Fibroblast of skin of left biceps (primary cell): ENCODE measurements around the gene SSU72.

Source experiments
- DNase-seq, 2 experiments: peaks; one replicate each; pipeline ENCODE4 v3.0.0-alpha.2; 2013; ENCODE audit warnings: low read depth in 2 of 2

SSU72 gene

GRCh38 chr1:1610796-1611195 is 36.1 kb upstream of the SSU72 start:
- DNase-seq, result no peak

- no peak for DNase-seq
These were observed 35.3 kb upstream of the SSU72 start for GRCh38 chr1:1609822-1610485.

DNA sequence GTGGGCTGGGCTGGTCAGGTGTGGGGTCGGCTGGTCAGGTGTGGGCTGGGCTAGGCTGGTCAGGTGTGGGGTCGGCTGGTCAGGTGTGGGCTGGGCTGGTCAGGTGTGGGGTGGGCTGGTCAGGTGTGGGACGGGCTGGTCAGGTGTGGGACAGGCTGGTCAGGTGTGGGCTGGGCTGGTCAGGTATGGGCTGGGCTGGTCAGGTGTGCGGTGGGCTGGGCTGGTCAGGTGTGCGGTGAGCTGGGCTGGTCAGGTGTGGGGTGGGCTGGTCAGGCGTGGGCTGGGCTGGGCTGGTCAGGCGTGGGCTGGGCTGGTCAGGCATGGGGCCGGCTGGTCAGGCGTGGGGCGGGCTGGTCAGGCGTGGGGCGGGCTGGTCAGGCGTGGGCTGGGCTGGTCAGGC is 31.6 kb upstream of the SSU72 start:
- no peak for DNase-seq

- DNase-seq, result no peak
These were observed 31.1 kb upstream of the SSU72 start for GRCh38 chr1:1605724-1606123.

DNA sequence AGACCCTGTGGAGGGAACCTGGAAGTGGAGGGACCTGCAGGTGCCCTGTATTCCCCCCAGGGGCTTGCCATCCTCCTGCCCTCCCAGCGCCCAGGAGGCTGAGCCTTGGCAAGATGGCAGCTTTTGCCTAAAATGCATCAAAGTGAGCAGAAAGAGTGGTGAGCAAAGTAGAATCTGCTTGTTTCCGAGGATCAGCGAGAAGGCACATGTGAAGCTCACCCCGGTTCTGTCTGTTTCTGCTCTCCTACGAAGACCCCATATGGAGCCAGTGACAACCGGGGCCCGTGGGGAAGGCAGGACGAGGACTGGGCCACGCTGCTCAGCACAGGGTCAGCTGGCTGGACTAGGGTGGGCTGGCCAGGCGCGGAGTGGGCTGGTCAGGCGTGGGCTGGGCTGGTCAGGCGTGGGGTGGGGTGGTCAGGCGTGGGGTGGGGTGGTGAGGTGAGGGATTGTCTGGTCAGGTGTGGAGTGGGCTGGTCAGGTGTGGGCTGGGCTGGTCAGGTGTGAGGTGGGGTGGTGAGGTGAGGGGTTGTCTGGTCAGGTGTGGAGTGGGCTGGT is 30.4 kb upstream of the SSU72 start:
- DNase-seq, result no peak

DNA sequence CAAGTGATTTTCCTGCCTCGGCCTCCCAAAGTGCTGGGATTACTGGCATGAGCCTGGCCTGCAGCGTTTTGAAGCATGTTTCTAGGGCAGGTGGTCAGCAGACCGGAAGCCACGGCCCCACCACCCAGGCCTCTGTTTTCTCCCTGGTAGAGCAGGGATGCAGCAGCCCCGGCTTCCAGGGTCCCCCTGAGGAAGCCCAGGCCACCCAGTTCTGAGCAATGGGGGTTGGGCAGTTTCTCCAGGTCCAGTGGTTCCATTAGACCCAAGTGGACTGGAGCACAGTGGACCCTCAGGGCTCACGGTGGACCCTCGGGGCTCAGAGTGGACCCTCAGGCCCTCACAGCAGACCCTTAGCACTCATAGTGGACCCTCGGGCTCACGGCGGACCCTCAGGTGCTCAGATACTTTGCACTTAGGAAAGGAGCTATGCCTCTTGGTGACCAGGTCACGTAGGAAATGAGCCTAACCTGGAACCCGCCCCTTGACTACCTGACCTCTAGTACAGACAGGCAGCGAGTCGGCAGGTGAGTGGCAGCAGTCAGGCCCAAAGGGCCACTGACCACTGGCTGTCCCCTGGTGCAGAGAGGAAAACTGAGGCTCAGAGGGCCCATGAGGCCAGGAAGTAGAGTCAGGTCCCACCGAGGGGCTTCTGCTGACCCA is 29.8 kb upstream of the SSU72 start:
- DNase-seq, result no peak

- no peak for DNase-seq
These were observed 29.2 kb upstream of the SSU72 start for GRCh38 chr1:1603671-1604373.

DNA sequence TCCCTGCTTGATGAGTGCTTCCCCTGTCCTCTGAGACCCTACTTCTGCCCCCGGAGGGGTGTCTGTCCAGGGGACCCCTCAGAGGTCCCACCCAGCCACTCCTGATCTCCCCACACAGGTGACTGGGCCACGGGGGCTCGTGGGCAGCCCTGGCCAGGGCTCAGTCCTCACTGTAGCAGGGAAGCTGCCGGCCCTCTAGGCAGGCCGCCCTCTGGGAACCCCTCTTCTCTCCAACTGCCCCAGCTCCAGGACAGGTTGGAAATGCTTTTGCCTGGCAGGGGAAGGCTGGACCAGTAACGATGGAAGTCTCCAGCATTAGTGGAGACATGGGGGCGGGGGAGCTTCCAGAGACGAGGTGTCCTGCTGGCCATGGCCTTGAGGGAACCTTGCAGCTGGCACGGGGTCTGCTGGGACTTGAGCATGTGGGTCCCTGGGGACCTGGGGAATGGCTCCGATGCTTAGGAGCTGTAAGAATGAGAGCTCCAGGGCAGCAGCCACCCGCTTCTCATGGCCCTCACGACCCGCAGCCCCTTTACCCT is 28.4 kb upstream of the SSU72 start:
- no peak for DNase-seq

DNA sequence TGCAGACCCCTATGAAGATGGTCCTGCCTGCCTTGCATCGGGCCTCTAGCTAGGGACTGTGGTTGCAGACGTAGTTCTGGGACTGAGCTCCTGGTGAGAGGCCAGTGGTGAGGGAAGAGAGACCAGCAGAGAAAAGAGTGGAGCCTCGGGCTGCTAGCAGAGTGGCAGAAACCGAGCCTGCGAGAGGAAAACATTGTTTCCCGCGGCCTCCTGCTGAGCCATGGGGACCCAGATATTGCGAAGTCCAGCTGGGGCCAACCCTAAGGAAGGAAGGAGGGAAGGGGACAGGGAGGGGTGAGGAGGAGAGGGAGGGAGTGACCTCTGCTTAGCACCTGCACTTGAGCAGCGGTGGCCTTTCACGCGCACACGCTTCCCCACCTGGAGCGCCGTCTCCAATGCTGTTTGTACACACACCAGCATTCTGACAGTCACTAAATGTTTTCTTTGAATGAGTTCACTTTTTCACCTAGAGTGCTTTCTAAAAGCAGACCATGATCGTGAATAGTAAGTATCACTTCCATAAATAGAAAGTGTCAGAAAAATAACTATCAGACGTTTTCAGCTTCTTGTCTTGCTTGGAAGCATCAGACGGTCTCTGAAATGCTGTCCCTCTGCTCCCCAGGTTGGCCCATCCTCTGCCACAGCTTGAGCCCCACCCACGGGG is 27.8 kb upstream of the SSU72 start:
- DNase-seq, result no peak

DNA sequence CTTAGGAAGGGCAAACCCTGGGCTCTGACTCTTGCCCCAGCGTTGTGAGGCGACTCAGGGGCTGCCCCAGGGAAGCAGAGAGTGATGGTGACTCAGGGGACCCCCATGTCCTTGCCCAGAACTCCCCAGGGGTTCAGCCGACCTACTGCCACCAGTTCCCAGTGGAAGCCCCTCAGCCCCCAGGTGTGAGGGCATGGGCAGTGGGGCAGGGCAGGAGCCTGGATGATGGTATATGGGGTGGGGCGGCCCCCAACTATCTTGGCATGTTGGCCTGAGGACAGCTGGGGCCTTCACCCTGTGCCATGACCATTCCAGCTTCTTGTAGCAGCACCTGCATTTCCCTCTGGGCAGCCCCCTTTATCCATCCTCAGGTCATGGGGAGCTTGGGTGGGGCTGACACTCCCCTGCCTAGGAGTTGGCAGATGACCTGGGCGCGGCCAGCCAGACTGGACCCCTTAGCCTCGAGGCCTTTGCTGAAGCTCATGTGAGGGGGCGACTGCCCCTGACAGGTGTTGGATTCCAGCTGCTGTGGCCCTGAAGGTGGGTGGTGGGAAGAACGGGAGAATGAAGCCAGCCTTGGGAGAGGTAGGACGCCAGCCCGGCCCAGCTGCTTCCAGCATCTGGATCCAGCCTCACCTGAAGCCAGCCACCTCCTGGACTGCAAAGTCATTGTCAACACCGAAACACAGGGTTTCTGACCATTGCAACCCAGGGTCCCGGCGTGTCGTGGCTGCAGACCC is 27.1 kb upstream of the SSU72 start:
- no peak for DNase-seq

DNA sequence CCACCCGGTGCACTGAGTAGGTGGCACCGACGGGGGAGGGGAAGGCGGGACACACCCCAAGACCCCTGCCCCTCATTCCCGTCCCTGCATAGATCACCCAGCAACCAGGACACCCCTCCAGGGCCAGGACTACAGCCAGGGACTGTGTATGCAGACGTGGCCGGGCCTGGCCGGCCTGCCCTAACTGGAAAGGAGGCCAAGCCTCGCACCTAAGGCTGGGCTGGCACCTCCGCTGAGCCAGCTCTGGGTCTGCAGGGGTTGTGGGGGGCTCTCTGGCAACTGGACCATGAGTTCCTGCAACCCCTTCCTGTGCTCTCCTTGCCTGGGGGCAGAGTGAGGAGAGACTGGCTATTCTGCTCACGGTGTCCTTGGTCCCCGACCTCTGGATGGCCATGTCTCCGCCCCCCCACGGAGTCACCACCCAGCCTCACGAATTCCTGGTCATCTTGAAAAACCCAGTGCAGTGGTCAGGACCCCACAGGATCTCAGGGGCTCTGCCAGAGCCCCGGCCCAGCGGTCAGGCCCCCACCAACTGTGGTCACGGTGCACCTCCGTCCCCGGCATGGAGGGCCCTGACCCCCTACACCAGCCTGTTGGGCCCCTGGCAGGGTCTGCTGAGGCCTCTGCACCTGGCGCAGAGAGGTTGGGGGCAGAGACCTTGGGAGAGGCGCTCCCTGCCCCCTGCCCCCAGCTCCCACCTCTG is 26.3 kb upstream of the SSU72 start:
- DNase-seq, result no peak

- no peak for DNase-seq
These were observed 25.5 kb upstream of the SSU72 start, which contains the start of gene FNDC10 for GRCh38 chr1:1599935-1600860. FNDC10 (minus strand) TSS chr1:1600135; CDS start chr1:1600015, 120 bp downstream.

DNA sequence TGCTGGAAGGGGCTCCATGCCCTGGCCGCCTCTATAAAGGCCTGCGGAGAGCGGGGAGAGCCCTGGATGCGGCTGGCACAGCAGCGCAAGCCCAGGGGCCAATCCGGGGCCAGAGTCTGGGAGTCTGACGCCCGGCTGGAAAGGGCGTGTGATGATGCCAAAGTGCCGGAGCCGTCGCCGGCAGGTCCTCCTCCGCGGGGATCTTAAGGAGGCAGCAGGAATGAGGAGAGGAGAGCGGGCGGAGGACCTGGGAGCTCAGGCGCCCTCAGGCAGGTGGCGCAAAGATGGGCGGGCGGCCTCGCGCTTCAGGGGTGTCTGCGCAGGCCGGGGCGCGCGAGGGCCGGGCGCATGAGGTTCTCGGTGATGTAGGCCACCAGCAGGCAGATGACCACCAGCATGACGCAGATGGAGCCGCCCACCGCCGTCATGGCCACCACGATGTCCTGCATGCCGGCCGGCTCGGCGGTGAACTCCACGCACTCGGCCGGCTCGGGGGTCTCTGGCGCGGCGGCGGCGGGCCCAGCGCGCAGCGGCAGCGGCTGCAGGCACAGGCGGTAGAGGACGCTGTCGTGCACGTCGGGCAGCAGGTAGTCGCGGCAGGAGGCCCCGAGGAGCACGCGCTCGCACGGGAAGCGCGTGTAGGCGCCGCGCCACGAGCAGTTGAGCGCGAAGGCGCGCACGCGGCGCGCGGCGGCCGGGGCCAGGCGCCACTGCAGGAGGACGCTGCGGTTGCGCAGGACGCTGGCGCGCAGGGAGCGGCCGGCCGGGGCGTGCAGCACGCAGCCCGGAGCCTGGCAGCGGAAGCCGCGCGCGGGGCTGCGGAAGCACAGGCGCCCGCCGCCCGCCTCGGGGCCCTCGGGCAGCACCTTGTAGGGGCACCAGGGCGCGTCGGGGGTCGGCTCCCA is 24.6 kb upstream of the SSU72 start:
- DNase-seq, result no peak

- no peak for DNase-seq
These were observed 24.0 kb upstream of the SSU72 start for GRCh38 chr1:1598720-1599029.

DNA sequence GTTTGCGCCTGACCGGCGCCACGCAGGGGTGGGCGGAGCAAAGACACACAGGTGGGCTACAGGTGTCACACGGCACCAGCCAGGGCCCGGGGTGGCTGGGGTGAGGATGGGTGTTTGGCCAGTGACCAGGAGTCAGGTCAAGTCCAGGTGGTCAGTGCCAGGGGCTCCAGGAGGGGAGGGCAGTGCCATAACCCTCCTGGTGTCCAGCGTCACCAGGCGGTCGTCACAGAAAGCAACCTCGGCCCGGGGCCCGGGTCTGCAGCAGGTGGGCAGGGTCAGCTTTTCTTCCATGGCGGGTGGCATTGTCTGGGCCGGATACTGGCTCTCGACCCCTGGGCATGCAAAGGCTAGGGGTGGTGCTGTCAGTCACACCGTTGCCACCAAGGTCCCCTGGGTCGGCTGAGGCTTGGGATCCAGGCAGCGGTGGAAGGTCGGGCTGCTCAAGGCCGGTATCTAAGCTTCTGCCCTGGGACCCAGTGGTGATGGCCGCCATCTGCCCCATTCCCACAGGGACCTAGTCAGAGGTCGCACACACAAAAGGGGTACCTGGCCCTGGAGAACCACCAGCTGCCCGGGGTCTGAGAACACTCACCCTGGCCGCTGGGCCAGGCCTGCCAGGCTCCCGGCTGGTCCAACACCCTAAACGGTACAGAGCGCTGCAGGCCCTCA is 23.5 kb upstream of the SSU72 start:
- DNase-seq, result no peak

DNA sequence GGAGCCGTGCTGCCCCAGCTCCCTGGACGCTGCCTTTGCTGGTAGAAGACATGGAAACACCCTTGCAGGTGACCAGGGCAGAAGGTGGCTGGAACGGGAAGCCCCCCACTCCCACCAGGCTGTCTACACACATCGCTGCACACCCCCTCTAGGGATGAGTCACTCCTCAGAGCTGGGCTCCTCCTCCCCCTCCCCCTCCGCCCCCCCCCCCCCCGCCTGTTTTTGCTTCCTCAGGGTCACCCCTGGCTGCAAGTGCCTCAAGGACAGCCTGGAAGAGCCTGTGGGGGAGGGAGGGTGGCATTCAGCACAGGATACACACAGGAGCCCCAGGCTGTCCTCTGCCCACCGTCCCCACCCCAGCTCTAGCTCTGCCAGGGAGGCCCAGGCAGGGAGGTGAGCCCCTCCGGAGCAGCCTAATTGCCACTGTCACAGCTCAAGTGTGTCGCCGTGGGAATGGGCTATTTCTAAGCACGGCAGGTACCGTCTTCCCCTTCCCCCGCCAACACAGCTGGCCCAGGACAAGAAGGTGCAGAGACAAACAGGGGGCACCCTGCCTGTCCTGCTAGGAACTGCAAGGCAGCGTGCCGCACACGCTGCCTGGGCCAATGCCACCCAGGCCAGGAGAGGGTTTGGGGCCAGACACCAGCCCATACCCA is 22.7 kb upstream of the SSU72 start:
- no peak for DNase-seq

DNA sequence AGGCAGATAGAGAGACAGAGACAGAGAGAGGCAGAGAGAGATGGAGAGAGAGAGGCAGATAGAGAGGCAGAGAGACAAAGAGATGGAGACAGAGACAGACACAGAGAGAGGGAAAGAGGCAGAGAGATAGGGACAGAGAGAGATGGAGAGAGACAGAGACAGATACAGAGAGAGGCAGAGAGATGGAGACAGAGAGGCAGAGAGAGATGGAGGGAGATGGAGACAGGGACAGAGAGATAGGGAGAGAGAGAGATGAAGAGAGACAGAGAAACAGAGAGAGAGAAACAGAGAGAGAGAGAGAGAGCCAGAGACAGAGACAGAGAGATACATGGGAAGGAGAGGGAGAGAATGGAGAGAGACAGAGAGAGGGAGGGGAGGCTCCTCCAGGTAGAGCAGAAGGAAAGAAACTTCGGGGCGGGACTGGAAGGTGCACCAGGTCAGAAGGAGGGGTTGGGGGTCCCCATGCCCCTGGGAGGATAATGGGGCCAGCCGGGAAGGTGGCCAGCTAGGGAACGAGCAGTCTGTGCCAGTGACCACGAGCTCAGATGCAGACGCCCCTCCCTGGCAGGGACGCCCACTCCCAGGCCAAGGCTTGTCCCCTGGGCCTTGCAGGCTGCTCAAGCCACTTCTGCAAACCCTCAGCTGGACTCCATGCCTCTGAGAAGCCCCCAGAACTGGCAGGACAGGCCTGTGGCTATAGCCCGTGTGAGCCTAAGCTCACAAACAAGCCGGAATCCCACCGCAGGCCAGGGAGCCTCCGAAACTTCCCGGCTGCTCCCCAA is 22.0 kb upstream of the SSU72 start:
- no peak for DNase-seq
